Stimulated activated CD4-positive, alpha-beta T cell treated with anti-CD3 and anti-CD28 coated beads, Interleukin-1b, Interleukin-23, amount 100 ng/mL, for 24 hours (primary cell): ENCODE measurements around the gene FGGY.
"Not testable (repeated sequence)": the region's sequence is repeated elsewhere in the genome, so short reads cannot be mapped to it uniquely, and the experiment has no call there.

Source experiments
- DNase-seq, 4 experiments: peaks; one replicate each; pipeline ENCODE4 v3.0.0-alpha.2; 2020; ENCODE audit warnings: low read depth in 4 of 4, low spot score in 1 of 4

FGGY gene

GRCh38 chr1:59718064-59718988 lies 421.4 kb downstream of the FGGY start:
- no peak for DNase-seq

GRCh38 chr1:59718989-59719360 lies 422.1 kb downstream of the FGGY start:
- no peak for DNase-seq

- no peak for DNase-seq
Observed at GRCh38 chr1:59720326-59721115, 423.6 kb downstream of the FGGY start.

- DNase-seq, result no peak
Observed at GRCh38 chr1:59730302-59730701, 433.4 kb downstream of the FGGY start.

- no peak for DNase-seq
Observed at GRCh38 chr1:59730759-59731478, 434.0 kb downstream of the FGGY start.

- DNase-seq, result no peak
Observed at GRCh38 chr1:59731591-59731990, 434.7 kb downstream of the FGGY start.

GRCh38 chr1:59732214-59732955 lies 435.5 kb downstream of the FGGY start:
- DNase-seq, result no peak

GRCh38 chr1:59733443-59734141 lies 436.7 kb downstream of the FGGY start:
- no peak for DNase-seq

- DNase-seq, result not testable (repeated sequence)
Observed at GRCh38 chr1:59735927-59736326, 439.0 kb downstream of the FGGY start.

GRCh38 chr1:59736744-59737143 lies 439.9 kb downstream of the FGGY start:
- DNase-seq, result no peak

- DNase-seq, result no peak
Observed at GRCh38 chr1:59737638-59738037, 440.7 kb downstream of the FGGY start.

- DNase-seq, result no peak
Observed at GRCh38 chr1:59738152-59738551, 441.3 kb downstream of the FGGY start.

- DNase-seq, result no peak
Observed at GRCh38 chr1:59738591-59739015, 441.7 kb downstream of the FGGY start.

- no peak for DNase-seq
Observed at GRCh38 chr1:59739111-59739510, 442.2 kb downstream of the FGGY start.

GRCh38 chr1:59742526-59742925 lies 445.6 kb downstream of the FGGY start:
- no peak for DNase-seq

GRCh38 chr1:59743324-59744091 lies 446.6 kb downstream of the FGGY start:
- no peak for DNase-seq

GRCh38 chr1:59747420-59748024 lies 450.6 kb downstream of the FGGY start:
- DNase-seq, result no peak

- DNase-seq, result no peak
Observed at GRCh38 chr1:59748123-59748522, 451.2 kb downstream of the FGGY start.
